Kidney capillary endothelial cell (primary cell): ENCODE results near the gene ACOX3.
"Not testable (repeated sequence)": the region's sequence is repeated elsewhere in the genome, so short reads cannot be mapped to it uniquely, and the experiment has no call there.

Source experiments
- DNase-seq: peaks from one replicate; pipeline ENCODE4 v3.0.0-alpha.2; 2018; ENCODE audit warnings: low spot score

Gene ACOX3

GRCh38 chr4:8386731-8387130 lies 53.8 kb downstream of the ACOX3 start:
- no peak for DNase-seq

- DNase-seq: not testable (repeated sequence)
Measured at GRCh38 chr4:8386131-8386530, 54.4 kb downstream of the ACOX3 start.

GRCh38 chr4:8385611-8386010 lies 54.9 kb downstream of the ACOX3 start:
- DNase-seq: no peak

- no peak for DNase-seq
Measured at GRCh38 chr4:8385106-8385505, 55.4 kb downstream of the ACOX3 start.

DNA sequence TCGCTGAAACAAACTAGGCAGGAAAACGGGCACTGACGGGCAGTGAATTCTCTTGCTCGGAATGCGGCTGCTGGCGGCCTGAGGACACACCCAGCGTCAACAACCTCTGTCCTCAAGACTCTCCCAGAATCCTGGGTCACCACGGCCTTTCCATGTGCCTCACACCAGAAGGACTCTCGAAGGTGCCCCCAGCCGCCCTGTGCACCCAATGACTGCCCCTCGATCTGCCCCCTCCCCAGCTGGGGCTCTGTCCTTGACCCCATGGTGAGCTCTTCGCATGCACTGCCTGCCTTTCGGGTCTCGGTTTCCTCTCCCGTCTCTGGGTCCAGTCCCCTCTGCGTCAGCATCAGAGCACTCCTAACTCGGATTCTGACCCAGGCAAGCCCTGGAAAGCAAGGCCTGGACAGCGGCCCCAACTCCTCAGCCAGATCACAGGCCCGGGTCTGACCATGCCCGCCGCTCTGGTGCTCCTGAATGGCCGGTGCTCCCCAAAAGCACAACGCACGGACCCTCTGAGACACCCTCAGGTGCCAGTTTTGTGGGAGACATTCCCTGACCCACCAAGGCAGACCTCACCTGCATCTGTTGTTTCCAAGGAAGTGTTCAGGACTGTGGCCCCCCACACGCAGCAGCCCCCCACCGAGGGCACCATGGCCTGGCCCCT lies 56.0 kb downstream of the ACOX3 start:
- DNase-seq: no peak

GRCh38 chr4:8383451-8384160 lies 56.9 kb downstream of the ACOX3 start:
- no peak for DNase-seq

DNA sequence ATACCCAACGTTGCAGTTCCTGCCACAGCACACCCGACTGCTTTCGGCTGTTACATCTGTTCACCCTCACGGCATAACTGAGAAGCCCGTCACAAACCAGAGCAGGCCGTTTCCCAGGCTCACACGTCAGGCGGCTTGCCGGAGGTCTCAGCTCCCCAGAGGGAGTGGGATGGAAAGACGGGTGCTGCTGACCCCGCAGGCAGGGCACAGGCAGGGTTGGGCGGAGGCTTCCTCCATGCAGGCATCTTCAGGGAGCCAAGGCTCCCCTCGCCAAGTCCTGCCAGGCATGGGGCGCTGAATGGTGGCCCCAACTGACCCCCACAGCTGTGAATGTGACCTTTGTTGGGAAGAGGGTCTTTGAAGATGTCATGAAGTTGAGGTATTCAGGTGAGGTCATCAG lies 57.5 kb downstream of the ACOX3 start:
- DNase-seq: no peak

GRCh38 chr4:8381814-8382581 lies 58.5 kb downstream of the ACOX3 start:
- no peak for DNase-seq

DNA sequence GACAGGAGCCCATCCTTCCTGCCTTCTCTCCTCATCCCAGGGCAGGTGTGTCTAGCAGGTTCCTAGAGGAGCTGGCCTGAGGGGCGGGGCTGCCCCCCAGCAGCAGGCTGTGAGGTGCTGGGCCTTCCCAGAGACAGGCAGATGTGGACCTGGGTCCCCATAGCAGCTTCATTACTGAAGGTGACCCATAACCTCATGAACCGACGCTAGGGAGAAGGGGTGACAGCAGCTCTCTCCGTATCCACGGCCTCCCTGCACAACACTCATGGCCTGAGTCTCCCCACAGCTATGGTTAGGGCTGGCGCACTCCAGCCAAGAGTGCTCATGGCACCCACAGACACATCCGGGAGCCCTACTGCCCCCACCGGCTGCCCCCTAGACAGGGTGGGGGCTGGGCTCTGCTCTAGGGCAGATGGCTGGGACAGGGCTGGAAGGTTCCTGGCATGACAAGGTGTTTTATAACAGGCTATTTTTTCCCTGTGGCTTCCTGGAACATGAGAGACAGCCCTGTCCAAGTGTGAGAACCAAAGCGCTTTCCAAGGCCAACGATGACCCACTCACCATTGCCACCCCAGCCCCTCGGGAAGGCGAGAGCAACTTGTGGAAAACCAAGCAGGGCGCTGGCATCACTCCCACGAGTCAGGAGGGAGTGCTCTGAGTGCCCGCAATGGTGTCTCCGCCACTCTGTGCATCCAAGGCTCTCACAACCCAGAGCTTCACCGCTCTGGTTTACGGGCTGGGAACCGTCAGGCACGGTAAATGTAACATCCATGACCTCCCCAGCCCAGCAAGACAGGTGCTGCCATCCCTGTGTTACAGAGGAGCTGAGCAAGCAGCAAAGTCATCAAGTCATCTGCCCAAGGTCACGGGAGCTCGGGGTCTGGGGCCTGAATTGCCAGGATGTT lies 59.8 kb downstream of the ACOX3 start:
- DNase-seq: no peak

DNA sequence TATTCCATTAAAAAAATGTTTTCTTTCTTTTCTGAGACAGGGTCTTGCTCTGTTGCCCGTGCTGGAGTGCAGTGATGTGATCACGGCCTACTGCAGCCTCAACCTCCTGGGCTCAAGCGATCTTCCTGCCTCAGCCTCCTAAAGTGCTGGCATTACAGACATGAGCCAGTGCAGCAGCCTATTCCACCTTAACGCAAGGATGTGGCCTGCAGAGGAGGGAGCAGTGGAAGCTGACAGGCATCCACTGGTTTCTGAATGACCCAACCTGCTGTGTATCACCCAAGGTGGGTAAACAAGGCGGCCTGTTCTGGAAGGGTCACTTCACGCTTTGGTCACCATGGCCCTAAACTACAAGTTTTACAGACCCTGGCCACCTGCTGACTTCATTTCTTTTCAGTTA lies 60.8 kb downstream of the ACOX3 start:
- no peak for DNase-seq

DNA sequence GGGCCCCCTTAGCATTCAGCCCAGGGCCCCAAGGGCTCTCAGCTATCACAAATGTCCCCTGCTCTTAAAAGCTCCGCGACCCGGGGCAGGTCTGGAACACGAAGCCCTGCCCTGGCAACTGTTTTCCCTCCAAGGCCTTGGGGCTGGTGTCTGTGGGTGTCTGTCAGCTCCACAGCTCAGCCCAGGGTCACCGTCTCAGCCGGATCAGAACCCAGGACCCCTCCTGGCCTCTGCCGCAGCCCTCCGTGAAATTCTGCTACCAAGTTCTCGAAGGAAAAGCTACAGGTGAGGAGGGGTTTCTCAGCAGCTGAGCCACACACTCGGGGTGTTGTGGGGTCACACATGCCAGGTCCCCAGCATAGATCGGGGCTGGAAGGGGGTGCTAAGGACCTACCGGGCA lies 61.2 kb downstream of the ACOX3 start:
- no peak for DNase-seq

- no peak for DNase-seq
Measured at GRCh38 chr4:8378776-8379175, 61.7 kb downstream of the ACOX3 start.

DNA sequence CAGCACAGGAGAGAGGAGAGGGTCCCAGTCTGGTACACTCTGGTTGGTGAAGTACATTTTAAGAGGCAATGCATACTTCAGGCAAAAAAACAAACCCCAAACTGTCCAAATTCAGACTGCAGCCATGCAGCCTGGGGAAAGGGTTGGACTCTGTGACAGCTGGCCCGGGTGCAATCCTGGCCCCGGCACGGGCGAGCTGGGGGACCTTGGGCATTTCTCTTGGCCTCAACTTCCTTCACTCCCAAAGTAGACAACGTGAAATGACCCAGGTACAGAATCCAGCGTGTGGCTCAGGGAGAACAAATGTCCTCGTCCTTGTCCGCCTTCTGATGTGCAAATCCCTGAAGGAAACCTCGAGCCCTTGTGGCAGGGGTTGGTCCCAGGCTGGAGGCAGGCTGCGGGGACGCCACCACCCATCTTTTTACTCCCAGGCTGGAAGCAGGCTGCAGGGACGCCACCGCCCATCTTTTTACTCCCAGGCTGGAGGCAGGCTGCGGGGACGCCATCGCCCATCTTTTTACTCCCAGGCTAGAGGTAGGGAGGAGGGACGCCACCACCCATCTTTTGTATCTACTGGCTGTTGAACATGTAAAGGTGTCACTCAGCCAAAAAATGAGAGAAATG lies 62.3 kb downstream of the ACOX3 start:
- no peak for DNase-seq

- no peak for DNase-seq
Measured at GRCh38 chr4:8377103-8378075, 63.1 kb downstream of the ACOX3 start.

- no peak for DNase-seq
Measured at GRCh38 chr4:8376361-8377102, 64.0 kb downstream of the ACOX3 start.

- DNase-seq: no peak
Measured at GRCh38 chr4:8374851-8375649, 65.5 kb downstream of the ACOX3 start.

- no peak for DNase-seq
Measured at GRCh38 chr4:8373973-8374545, 66.5 kb downstream of the ACOX3 start.

DNA sequence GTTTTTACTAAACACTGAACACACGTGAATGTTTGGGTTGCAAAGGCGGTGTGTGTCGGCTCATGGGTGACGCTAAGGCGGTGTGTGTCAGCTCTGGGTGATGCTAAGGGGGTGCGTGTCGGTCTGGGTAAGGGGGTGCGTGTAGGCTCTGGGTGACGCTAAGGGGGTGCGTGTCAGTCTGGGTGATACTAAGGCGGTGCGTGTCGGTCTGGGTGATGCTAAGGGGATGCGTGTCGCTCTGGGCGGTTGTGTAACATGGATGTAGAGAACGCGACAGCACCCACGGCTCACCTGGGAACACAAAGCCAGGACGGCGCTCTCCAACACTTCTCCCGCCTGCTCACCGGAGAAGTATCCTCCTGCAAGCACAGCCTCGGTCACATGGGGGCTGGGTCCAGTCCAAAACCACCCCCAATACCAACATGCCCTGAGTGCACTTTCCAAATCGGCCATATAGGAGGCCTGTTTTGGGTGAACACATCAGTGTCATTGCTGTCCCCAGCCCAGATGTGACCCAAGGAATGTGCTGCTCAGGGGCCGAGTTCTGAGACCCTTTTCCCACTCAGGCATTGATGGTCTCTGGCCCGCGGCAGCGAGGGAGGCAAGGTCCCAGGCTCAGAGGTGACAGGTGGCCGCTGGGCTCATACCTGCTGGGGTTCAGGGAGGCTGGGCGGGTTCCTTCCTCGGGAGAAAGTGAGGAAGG lies 67.1 kb downstream of the ACOX3 start:
- no peak for DNase-seq
